ENCODE measurements around the gene PCIF1.
"Not testable (repeated sequence)": the region's sequence is repeated elsewhere in the genome, so short reads cannot be mapped to it uniquely, and the experiment has no call there.

The PCIF1 gene

DNA sequence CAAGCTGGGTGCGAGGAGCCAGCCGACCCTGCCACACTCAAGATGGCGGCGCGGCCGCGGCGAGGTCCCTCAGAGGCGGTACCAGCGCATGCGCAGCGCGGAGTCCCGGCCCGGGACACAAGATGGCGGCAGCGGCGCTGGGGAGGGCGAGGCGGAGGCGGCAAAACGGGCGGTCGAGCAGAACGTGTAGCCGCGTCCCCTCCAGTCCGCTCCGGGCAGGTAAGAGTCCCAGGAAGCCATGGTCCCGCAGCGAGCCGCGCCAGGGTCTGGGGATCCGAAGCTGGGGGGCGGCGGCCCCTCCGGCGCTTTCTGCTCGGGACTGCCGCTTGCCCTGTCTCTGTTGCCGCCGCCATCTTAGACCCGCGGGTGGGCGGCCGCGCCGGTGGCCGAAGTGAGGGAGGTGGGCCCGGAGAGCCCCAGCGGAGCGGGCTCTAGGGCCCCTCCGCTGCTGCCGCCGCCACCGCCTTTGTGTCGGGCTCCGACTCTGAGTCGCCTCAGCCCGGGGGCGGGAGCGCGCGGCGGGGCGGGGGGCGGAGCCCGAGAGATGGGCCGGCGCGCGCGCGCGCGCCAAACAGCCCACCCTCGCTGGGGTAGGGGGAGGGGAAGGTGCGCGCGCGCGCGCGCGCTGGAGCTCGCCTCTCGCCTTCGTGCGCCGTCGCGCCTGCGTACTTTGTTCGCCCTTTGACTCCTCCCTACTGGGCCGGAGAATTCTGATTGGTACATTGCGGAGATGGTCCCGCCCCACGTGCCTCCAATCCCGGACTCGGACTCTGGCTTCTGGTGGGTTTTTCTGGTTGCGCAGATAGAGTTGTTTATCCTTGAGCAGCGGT, at the start of gene PCIF1:
Gene PCIF1 (plus strand): TSS at position 98 of the 830 bp plus-strand sequence. CDS start 4,317 bp downstream, outside the sequence.
- peak; percentile 98 for DNase-seq

DNA sequence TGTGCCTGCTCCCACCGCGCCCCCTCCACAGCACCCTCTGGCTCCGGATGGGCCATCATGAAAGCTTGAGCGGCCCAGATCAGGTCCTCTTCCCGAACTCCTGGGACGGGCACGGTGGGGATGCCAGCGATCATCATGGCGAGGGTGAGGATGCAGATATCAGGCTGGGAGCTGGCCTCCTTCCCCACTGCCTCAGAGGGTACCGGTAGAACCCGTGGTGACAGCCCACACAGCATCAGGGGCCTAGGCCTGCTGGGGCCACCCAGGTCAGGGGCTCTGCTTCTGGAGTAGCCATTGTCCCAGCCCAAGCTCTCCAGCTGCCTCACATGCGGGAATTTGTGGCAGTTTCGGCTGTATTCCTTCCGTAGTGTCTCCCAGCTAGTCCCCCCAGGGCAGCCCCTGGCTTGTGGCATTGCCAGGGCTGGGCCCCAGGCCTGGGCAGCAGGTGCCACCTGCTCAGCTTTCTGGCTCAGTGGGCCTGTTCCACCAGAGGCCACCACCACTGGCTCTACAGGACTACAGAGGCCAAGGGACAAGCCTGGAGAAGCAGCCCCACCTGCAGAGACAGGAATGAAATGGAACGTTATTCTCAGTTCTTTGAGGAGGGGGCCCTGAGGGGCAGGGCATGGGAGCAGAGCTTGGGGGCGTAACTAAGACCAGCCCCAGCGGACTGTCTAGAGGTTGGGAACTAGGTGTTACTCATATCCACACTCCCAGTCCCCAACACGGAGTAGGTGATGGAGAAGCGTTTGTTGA, 47.7 kb upstream of the PCIF1 start:
- DNase-seq: no peak

DNA sequence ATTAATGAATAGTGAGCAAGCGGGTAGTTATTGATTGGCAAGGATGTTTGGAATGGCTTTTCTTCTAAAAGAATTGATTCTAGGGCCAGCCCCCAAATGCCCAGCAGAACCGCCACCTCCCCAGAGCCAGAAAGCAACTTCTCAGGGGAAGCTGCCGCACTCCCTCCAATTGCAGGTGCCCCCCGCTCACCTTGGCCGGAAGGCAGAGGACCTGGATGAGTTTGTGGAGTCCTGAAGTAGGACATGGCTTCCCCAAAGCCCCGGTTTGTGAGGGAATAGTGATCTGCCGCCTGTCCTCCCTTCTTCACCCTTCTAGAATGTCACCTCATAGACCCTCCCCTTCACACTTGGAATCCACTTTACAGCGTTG, 47.2 kb upstream of the PCIF1 start, which contains the start of gene SPATA25:
Gene SPATA25 (minus strand): TSS at position 277 of the 370 bp plus-strand sequence. CDS start 32 bp downstream, at position 245.
- no peak for DNase-seq

DNA sequence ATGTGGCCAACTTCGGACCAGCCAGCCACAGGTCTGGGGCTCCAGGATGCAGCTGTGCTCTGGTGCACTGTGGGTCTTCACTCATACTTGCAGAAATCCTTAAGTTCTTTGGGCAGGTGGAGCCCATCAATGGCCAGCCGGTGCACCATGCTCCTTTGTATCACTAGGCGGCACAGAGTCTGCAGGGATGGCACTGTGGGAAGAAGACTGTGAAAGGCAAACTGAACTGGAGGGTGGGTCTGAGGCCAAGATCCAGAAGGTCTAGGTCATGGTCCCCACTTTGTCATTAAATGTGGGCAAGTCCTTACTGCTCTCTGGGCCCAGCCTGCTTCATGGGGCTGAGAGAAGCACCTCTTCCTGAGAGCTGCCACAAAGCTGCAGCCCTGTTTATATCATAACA, 45.8 kb upstream of the PCIF1 start:
- no peak for DNase-seq

DNA sequence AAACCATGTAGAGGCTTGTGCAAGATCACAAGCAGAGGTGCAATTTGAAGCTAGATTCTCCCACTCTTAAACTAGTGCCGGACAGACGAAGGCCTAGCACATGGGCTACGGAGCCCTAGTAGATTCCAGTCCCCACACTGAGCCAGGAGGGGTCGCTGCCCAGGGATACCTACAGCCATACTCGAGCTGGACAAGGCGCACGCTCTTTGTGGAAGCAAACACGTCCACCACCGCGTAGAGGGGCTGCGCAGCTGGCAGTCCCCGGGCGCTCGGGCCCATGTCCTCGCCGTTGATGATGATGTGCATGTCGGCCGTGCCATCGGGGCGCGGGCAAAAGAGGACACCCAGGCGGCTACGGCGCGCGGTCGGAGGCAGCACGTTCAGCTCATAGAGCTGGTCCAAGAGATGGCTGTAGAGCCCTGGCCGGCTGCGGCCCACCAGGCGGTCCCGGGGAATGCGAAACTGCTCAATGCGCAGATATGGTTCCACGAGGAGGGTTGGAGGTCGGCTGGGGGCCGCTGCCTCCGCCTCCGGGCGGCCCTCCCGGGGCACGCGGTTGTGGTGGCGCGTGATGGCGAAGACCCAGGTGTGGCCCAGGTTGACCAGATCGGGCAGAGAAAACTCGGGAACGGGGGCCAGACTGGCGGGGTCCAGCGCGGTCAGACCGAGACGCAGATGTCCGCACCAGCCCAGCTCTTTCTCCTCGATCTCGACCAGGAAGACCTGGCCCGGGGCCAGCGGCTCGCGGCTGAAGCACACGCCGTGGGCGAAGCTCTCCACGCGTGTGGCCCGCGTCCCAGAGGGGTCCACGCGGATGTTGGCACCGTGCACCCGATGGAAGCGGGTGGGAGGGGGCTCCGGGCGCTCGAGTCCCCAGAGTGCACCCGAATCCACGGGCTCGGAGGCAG, 44.2 kb upstream of the PCIF1 start:
- DNase-seq: peak; percentile 90

DNA sequence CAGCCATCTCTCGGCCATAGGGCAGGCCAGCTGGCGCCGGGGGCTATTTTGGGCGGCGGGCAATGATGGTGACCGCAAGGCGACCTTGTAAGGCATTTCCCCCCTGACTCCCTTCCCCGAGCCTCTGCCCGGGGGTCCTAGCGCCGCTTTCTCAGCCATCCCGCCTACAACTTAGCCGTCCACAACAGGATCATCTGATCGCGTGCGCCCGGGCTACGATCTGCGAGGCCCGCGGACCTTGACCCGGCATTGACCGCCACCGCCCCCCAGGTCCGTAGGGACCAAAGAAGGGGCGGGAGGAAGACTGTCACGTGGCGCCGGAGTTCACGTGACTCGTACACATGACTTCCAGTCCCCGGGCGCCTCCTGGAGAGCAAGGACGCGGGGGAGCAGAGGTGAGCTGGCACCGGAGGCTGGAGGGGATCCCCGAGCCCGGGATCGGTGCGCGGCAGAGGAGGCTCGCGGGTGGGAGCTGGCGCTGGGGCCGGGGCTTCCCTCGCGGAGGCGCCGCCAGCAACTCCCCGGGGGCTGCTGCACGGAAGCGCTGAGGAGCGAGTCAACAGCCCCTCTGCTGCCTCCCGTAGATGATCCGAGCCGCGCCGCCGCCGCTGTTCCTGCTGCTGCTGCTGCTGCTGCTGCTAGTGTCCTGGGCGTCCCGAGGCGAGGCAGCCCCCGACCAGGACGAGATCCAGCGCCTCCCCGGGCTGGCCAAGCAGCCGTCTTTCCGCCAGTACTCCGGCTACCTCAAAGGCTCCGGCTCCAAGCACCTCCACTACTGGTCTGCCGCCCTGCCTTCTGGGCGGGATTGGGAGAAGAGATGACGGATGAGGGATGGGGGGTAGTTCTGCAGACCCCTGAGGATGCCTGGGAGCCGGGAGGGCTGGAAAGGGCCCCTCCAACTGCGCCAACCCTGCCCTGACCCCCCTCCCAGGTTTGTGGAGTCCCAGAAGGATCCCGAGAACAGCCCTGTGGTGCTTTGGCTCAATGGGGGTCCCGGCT, 43.2 kb upstream of the PCIF1 start, which contains the start of the genes CTSA and NEURL2:
Gene CTSA (plus strand): TSS at position 351 of the 999 bp plus-strand sequence. CDS start 234 bp downstream, at position 585.
Gene NEURL2 (minus strand): TSS at position 224 of the 999 bp plus-strand sequence. CDS start 217 bp downstream, at position 7.
- peak; percentile 95 for DNase-seq

DNA sequence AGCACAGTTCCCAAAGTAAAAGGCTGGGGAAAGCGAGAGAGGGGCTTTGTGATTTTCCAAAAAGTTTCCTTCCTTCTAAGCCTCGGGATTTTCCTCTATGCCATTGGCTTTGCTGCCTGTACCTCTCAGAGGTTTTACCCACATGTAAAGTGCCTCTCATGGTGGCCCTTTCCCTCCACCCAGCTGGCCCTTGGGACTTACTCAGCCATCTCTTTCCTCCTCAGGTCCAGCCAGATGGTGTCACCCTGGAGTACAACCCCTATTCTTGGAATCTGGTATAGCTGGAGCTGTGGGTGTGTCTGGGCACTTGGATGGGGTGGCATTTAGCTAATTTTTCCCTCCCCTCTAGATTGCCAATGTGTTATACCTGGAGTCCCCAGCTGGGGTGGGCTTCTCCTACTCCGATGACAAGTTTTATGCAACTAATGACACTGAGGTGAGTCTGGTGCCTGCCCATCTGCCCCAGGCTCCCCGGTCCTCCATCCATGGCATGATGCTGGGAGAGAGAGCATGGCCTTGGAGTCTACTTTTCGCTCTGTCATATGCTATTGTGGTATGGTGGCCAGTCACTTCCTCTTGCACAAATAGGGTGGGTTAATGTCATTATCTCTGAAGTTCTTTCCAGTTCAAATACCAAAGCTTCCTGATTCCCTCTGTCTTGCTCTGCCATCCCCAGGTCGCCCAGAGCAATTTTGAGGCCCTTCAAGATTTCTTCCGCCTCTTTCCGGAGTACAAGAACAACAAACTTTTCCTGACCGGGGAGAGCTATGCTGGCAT, 42.2 kb upstream of the PCIF1 start:
- no peak for DNase-seq

DNA sequence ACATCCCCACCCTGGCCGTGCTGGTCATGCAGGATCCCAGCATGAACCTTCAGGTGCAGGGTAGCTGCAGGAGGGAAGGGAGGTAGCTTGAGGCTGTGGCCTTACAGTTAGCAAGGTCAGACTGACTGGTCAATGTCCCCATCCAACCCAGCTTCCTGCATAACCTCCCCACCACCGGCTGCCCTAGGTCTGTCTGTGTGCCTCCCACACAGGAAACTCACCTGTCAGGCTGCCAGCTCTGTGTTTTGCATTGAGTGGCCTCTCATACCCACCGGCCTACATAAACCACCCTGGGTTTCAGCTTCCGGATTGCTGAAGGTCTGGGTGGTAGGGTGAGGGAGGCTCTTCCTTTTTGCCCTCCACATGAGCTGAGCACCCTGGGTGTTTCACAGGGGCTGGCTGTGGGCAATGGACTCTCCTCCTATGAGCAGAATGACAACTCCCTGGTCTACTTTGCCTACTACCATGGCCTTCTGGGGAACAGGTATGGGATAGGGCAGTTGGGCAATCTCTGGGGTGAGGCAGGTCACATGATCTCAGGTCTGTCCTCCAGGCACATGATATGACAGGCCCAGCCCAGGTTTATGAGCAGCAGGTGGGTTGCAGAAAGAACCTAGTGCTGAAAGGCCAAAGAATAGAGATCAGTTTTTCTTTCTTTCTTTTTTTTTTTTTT, 41.5 kb upstream of the PCIF1 start:
- no peak for DNase-seq

DNA sequence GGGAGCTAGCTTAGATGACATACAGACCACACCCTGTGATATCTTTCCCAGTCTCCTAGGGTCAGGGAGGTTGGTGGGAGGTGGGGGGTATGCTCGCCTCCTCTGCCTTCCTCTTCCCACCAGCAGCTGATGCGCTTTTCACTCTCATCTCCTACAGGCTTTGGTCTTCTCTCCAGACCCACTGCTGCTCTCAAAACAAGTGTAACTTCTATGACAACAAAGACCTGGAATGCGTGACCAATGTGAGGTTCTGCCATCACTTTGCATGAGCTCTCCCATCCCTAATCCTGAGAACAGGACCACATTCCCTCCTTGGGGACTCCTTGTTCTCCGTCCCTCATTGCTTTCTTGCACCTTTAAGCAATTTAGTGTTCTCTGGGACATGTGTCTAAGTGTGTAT, 40.7 kb upstream of the PCIF1 start:
- DNase-seq: no peak

DNA sequence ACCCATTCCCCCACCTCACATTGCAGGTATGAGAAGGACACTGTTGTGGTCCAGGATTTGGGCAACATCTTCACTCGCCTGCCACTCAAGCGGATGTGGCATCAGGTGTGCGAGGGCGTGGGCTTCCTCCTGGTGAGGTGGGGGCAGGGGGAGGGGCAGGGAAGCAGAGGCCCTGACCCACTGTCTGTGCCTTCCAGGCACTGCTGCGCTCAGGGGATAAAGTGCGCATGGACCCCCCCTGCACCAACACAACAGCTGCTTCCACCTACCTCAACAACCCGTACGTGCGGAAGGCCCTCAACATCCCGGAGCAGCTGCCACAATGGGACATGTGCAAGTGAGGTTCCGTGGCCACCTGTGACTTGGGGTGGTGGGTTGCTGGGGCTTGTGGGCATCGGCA, 39.7 kb upstream of the PCIF1 start:
- DNase-seq: no peak

DNA sequence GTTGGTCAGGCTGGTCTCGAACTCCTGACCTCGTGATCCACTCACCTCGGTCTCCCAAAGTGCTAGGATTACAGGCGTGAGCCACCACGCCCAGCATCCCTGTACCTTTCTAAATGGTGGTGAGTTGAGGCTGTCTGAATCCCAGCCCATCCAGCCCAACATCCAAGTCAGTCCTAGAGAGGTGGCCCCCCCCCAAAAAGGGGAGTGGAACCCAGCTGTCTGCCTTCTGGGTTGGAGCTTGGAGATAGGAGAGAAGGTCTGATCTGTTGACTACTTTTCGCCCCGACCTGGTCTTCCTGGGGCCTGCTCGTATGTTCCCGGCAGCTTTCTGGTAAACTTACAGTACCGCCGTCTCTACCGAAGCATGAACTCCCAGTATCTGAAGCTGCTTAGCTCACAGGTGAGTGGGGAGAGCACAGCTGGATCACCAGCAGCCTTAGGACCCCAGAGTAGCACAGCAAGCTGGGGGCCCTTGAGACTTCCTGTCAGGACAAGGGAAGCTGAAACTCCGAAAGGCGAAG, 37.8 kb upstream of the PCIF1 start:
- DNase-seq: no peak

DNA sequence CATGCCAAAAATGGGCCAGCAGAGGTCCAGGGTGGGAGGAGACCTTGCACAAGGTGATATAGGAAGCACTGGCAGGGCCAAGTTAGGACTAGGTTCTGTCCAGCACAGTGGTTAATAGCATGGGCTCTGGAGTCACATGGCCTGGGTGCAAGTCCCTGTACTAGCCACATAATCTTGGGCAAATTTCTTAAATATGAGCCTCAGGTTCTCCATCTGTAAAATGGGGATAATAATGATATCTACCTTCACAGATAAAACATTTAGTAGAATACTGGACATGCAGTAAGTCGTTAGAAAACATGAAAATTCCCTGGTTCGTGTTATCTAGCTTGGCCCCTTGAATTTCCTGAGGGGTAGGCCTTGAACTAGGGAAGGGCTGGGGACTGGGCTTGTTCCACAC, 37.2 kb upstream of the PCIF1 start:
- DNase-seq: no peak

DNA sequence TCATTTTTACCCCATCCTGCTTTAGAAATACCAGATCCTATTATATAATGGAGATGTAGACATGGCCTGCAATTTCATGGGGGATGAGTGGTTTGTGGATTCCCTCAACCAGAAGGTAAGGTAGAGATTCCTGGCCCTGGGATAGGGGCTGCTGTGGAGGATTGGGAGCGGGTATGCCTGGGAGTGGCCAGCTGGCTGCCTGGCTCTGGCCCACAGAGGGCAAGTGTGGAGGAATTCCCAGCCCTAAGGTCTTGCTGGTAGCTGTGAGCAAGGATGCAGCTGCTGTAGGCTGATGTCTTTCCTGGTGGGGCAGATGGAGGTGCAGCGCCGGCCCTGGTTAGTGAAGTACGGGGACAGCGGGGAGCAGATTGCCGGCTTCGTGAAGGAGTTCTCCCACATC, 36.8 kb upstream of the PCIF1 start:
- no peak for DNase-seq

DNA sequence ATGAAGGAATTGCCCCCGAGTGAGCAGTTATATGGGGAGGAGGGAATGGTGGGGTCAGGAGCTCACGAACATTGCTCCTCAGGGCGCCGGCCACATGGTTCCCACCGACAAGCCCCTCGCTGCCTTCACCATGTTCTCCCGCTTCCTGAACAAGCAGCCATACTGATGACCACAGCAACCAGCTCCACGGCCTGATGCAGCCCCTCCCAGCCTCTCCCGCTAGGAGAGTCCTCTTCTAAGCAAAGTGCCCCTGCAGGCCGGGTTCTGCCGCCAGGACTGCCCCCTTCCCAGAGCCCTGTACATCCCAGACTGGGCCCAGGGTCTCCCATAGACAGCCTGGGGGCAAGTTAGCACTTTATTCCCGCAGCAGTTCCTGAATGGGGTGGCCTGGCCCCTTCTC, 36.2 kb upstream of the PCIF1 start:
- DNase-seq: no peak

DNA sequence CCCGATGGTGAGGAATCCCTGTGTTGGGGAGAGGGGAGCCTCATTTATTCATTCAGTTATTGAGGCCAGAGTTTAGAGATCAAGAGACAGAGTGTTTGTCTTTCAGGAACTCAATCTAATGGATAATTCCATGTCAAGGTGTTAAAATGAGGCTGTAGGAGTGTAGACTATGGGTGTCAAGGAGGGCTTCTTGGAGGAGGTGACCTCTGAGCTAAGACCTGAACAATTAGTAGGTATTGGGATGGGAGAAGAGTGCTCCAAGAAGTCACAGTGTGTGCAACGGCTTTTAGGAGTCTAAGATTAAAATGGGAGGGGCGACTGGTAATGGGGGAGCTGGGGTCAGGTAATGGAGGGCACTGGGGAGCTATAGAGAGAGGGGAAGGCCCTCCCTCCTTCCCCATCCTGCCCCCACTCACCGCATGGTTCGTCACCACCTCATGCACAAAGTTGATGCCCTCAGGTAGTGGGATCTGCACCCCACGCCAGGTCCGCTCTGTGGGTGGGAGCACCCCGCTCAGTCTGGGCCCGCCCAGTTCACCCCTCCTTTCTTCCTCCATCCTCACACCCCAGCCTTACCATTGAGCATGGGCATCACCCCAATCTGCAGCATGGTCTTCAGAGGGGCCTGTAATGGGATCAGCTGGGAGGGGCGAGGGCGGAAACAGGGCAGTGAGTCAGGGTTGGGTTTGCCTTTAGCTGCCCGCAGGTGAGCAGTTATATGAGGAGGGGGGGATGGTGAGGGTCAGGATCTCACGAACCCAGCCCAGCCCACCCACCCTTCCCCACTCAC, 35.2 kb upstream of the PCIF1 start:
- DNase-seq: no peak

DNA sequence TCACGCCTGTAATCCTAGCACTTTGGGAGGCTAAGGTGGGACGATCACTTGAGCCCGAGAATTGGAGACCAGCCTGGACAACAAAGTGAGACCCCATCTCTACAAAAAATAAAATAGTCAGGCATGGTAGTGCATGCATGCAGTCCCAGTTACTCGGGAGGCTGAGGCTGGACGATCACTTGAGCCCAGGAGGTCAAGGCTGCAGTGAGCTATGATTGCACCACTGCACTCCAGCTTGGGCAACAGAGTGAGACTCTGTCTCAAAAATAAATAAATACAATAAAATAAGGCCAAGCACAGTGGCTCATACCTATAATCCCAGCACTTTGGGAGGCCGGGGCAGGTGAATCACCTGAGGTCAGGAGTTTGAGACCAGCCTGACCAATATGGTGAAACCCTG, 33.2 kb upstream of the PCIF1 start:
- DNase-seq: not testable (repeated sequence)

DNA sequence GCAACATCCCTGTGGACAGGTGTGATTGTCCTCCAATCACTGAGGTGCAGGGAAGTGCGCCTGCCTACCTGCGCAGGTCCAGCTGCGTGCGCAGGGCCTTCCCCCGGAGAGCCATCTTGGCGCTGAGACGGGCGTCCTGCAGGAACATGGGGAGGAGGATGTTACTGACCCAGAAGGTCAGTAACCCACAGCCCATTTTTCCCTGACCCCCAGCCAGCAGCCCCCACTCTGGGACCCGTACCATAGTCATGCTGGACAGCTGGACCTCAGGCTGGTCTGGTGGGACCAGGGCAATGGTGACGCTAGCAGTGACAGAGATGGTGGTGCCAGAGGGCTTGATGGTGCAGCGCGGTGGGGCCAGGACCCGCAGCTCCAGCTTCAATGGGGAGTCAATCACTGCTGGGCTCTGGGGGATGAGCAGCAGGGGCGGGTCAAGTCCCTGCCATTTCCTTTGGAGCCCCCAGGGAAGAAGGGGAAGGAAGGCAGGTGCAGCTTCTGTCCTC, 32.2 kb upstream of the PCIF1 start:
- DNase-seq: no peak
